GM21390 (cell line): ENCODE measurements around the gene G3BP2.

Experiments used
- ATAC-seq: cut with Tn5 transposase; IDR thresholded peaks from one replicate; pipeline ENCODE4 v1.9.1; 2021; ENCODE audit not compliant: unreplicated experiment

Gene G3BP2

DNA sequence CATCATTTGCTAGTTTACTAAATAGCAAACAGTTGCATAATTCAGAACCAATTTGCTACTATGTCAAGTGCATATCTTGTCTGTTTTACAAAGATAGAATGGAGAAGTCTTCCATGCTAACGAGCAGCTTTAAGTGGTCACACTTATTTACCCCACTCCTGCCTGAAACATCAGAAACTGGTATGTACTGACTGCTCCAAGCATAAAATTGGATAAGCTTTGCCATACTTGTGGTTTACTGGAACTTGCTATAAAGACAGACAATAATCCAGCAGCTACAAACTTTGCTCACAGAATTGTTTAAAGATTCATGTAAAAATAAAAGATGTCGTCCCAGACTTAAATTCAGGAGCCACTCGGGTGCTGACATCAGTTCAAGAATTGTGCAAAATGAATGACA lies 29.6 kb downstream of the G3BP2 start:
- ATAC-seq: no peak

DNA sequence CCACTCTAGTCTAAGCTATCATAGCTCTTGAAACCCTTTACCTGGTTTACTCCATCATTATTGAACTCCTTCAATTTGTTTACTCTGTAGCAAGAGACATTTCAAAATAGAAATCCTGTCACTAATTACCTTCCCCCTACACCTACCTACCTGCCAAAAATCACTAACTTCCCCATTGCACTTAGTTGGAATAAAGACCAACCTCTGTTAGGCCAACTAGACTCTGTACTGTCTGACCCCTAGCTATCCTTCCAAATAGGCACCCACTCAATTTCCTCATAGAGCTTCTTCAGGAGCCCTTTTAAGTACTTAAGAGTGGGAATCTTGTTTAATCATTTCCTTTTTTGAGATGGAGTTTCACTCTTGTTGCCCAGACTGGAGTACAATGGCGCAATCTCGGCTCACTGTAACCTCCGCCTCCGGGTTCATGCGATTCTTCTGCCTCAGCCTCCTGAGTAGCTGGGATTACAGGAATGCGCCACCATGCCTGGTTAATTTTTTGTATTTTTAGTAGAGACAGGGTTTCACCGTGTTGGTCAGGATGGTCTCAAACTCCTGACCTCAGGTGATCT lies 34.0 kb downstream of the G3BP2 start:
- no peak for ATAC-seq

DNA sequence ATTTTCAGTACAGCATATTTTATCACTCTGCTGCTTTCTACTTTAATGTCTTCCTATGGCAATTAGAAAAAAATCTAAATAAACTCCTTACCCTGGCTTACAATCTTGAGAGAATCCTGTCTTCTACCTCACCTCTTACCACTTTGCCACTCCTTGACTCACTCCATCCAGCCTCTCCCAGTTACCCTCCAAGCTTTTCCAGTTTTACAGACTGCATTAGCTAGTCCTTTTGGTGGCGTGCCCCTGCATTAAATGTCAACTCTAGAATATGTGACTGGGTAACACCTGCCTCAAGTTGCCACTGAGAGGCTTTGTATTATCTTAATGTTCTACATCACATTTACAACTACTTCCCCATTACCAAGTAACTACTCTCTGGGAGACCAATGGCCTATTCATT lies 35.4 kb downstream of the G3BP2 start:
- ATAC-seq: no peak

DNA sequence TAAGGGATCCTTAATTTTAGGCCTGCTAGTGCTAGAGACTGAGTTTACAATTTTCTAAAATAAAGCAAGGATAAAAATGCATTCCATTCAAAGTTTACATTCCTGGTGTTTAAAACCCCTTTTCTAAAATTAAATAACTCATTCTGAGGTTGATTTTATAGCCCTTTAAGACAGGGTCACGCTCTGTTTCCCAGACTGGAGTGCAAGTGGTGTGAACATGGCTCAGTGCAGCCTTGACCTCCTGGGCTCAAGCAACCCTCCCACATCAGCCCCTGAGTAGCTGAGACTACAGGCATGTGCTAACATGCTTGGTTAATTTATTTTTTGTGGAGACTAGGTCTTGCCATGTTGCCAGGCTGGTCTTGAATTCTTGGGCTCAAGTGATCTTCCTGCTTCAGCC lies 36.0 kb downstream of the G3BP2 start:
- no peak for ATAC-seq

DNA sequence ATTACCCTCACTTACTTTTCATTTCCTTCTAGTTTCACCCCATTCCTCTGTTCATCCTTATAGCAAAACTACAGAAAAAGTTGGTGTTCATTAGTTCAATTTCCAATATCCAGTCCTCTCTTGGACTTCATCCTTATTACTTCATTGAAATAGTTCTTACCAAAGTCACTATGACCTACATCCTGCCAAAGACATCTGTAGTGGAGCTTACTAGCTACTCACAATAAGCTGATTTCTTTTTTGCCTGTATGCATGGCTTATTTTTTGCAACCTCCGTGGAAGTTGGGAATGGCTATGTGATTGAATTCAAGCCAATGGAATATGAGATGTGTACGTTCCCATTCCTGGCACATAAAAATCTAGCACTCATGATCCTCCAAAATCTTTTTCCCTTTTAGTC lies 38.3 kb downstream of the G3BP2 start:
- ATAC-seq: no peak

DNA sequence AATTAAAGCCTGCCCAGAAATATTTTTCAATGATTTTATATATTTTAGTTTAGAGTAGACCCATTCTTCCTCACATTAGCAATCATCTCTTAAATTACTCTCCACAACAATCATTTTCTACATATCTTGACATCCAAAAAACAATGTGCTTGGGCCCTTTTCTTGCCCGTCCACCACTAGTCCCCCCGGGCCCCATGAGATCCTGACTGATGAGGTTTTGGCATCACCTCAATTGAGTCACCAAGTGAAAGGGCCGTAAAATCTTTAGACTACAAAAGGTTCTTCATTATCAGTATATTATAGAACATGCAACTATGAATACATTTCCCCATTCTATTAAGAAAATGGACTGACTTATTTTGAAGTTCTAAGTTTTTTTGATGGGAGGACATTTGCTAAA lies 38.9 kb downstream of the G3BP2 start:
- ATAC-seq: no peak

DNA sequence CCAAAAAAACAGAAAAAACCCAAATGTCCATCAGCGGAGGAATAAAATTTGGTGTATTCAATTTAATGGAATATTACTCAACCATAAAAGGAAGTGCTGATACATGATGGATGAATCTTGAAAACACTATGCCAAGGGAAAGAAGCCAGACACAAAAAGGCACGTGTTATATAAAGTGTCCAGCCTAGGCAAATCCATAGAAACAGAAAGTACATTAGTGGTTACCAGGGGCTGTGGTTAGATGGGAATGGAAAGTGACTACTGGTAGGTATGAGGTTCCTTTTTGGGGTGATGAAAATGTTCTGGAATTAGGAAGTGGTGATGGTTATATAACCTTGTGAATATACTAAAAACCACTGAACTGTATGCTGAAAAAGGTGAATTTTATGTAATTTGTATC lies 39.4 kb downstream of the G3BP2 start:
- no peak for ATAC-seq

DNA sequence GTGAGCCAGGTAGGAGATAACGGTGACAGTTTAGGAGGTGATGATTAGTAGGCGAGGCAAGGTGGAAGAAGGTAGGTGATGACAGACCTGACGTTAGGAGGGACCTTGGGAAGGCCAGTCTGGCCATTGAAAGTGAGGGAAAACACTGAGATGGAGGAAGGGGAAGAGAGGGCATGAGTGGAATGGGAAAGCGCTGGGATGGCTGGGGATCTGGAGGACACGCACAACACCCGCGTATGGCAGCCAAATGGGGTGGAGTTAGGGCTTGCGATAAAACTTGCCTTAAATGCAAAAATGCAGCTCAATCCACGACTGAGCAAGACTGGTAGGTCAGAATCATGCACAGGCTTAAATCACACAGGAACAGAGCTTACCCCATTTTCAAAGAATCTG lies 42.3 kb downstream of the G3BP2 start:
- ATAC-seq: no peak

DNA sequence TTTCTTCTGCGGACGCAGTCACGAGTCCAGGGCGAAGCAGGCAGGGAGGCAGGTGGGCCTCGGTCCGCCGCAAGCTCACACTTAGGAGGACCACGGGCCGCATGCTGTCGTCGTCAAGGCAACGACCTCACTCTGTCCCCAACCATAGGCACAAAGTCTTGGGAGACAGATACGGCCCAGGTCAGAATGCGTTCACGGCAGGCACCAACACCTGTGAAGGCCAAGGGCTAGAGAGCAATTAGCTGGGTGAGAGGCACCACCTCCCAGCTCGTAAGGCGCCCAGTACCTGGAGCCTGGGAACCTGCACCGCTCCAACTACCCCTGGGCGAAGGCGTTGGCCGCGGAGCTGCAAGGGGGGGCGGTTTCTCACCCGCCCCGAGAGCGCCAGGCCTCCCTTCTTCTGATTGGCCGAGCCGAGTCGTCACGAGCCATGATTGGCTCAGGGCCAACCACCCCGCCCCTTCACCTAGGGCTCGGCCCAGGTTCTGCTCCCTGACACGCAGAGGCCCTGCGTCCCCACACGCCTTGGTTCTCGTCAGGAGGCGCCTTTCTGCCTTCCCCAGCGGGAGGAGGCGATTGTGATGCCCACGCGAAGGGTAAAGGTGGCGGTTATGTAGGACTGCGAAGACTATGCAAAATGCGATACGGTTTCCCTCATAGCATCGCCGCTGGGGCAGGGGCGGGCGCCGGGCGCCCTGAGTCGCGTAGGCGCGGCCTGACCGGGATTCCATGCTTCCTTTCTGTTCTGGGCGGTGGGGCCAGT lies 42.9 kb downstream of the G3BP2 start, which contains the start of gene CDKL2:
Gene CDKL2 (minus strand): TSS at position 355 of the 763 bp plus-strand sequence. CDS start 4,540 bp downstream, outside the sequence.
- peak; percentile 99 for ATAC-seq

DNA sequence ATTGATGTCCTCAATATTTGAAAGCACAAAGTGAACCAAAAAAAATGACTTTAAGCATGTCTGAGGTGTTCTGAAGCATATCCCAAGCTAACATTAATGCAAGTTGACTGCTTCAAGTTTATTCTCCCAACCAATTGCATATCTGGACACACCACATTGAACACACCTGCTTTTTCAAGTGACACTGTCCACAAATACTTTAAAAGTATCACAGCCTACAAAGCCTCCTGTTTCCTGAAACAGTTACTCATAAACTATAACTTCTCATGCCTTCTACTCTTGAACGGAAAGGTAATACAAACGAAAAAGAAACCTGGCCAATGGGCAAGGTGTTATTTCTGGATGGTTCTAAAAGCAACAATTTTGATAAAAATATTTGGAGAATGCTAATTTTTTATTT lies 44.0 kb downstream of the G3BP2 start:
- no peak for ATAC-seq

DNA sequence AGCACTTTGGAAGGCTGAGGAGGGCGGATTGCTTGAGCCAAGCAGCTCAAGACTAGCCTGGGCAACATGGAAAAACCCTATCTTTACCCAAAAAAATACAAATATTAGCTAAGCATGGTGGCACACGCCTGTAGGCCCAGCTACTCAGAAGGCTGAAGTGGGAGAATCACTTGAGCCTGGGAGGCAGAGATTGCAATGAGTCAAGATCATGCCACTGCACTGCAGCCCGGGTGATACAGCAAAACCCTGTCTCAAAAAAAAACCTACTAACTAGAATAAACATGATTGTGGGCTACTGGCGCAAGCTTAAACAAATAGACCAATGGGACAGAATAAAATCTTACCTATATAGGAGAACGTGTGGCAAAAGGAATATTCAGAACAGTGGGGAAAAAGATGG lies 50.2 kb downstream of the G3BP2 start:
- ATAC-seq: no peak

DNA sequence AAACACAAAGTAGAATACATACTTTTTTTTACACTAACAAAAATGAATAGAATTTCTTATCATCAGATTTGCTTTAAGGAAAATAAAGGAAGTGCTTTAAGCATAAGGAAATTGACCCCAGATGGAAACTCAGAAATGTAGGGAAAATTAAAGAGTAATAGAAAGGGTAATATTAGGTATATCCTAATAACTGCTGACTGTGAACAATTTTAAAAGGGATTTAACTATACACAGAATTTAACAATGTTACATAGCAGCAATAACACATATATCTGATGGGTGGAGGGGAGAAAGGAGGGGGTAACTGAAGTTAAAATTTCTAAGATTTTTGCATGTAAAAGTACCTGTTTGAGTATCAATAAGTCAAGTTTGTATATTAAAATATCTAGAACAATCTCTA lies 51.5 kb downstream of the G3BP2 start:
- ATAC-seq: no peak

DNA sequence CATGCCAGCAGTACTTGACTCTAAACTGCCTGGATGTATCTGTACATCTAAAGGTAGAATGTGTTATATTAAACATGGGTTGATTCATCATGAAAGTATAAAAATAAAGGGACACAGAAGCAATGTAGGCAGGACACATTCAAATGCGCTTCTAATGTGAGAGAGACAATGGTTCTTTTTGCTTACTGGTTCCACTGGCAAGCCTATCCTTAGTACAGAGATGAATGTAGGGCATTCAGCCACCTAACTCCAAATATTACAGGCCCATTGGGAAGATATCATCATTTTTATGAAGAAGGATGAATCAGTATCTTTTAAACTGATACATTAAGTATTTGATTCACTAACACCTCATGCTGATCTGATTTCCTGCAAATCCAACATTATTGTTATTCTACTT lies 60.9 kb downstream of the G3BP2 start:
- ATAC-seq: no peak

DNA sequence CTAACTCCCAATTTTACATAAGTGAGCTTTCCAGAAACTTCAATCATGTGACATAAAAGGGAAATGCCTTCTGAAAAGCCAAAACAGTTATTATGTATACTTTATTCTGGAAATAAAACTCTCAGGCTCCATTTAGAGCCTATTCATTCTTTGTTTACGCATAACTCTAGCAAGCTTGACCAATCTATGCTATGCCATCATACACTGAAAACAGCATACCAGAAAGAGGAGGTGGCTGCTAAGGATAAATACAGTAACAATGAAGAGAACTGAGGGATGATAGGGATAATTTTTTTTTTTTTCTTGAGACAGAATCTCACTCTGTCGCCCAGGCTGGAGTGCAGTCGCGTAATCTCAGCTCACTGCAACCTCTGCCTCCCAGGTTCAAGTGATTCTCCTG lies 67.3 kb downstream of the G3BP2 start:
- ATAC-seq: no peak

DNA sequence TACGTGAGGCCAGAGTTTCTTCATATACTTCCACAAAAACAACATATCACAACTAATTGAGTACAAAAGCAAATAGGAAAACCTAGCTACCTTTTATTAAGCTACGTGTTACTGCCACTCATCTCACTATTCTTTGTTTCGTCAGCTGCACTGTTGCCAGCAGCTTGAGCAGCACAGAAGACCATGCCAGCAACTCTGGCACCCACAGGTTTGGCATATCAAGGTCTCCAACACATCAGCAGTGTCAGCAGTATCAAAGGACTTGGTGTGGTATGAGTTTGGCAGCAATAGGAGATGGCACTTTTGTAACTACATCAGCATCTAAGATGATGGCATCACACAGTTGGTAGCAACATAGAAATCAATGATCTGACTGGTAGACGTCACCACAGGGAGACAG lies 73.6 kb downstream of the G3BP2 start:
- ATAC-seq: no peak

DNA sequence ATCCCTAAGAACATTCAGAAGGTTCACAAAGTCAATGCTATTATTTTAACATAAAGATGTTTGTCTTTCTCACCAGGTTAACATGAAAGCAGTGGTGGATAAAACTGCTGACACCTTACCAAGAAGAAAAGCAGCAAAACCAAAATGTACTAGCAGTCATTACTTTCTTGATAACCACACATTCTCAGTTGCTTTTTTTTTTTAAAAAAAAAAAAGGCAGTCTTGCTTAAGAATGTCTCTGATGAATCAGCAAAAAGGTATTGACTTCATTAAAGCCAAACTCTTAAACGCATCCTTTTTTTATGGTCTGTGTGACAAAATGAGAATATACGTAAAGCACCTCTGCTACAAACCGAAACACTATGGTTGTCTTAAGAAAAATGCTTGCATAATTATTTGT lies 74.8 kb downstream of the G3BP2 start:
- no peak for ATAC-seq

DNA sequence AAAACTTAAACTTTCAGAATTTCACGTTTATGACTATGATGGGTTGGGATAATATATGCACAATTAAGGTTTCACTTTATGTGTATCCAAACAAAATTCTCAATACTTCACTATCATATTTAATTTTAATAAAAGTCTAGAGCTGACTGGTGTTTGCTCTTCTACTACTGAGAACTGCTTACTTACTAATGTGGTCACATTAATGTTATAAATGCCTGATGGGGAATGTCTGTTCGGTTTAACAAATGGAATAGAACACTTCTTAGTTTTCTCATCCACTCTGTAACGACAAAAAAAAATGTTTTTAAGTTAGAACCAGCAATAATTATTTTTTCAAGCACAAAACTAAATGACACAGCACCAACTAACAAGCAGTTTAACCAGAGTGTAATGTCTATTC lies 77.2 kb downstream of the G3BP2 start:
- ATAC-seq: no peak

DNA sequence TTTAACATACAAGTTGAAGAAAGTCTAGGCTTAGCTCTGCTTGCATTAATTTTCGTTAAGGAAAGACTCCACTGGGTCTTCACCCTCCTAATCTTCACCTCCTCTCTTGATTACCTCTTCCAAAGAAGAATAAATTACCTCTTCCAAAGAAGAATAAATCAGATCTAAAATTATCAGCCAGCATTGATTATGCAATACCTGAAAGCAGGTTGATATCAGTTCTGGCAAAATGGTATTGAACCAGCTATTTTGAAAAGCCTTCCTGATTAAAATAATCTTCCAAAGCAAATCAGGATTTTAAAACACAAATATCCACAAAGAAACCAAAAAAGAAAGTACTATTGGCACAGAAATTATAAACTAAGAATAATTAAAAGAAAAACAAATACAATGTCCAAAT lies 79.8 kb downstream of the G3BP2 start:
- ATAC-seq: no peak
